Spleen (tissue), 7 donors: Measurements from ENCODE around the gene OR52I1.

Source experiments
- POLR2A ChIP-seq, 3 donors: fragments of 450-650 bp; IDR thresholded peaks; one replicate each; pipeline ENCODE4 v1.5.1; 2017; ENCODE audit warnings: antibody characterized with exemption in 3 of 3, mild to moderate bottlenecking in 1 of 3
- POLR2AphosphoS5 ChIP-seq, 3 donors: sonication (generic); formaldehyde crosslinking; IDR thresholded peaks; one replicate each; pipeline ENCODE4 v1.5.1; 2017; ENCODE audit warnings: antibody characterized with exemption in 3 of 3
- TF ChIP-seq, protein P1 (sequence below), 11 experiments: fragments of 200-600 bp in 7 of 11; fragments of 450-650 bp in 4 of 11; sonication (generic) in 4 of 11; IDR thresholded peaks in 8 of 11; conservative IDR thresholded peaks in 3 of 11; 1 replicate in 7 of 11; 2 replicates in 4 of 11; pipeline versions ENCODE4 v1.4.0 to v1.8.0; 2016 to 2021; ENCODE audit warnings: antibody characterized with exemption in 11 of 11, inconsistent platforms in 4 of 11, mild to moderate bottlenecking in 1 of 11
- donor health status: DM: no; HTN: no; CAD: no; lungs with moderate emphysema.
- donor health status: DM: no; HTN: no; CAD: no.
- donor health status: DM: no; HTN: no; CAD: no.

DNA sequence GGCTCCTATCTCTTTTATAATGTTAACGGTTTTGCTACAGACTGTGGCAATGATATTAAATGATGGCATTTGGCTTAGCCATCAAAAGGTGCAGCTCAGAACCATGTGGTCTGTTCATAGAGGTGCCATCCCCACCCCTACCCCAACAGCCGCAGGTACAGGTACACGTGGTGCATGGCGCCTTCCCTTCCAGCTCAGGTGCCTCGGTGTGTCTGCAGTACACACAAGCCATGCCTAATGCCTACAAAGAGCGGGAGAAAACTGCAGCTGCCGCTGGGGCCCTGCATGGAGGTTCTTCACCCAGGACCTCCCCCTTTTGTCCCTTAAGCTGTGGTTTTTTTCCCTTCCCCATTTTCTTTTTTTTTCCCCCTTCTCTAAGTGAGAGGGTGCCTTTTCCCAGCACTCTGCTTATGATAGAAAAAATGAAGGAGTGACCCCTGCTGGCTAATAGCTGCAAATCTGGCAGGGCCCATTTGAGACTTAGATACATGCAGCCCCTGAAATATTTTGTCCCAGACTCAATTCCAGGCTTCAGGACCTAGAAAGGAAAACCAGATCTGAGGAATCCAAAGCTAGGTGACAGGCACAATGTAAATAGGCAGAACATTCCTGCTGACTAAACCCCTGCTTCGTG lies 42.4 kb upstream of the OR52I1 start:
- no peak for TF ChIP-seq POLR2A (IDR thresholded peaks at IDR 0.05)
- TF ChIP-seq, protein P1, sequence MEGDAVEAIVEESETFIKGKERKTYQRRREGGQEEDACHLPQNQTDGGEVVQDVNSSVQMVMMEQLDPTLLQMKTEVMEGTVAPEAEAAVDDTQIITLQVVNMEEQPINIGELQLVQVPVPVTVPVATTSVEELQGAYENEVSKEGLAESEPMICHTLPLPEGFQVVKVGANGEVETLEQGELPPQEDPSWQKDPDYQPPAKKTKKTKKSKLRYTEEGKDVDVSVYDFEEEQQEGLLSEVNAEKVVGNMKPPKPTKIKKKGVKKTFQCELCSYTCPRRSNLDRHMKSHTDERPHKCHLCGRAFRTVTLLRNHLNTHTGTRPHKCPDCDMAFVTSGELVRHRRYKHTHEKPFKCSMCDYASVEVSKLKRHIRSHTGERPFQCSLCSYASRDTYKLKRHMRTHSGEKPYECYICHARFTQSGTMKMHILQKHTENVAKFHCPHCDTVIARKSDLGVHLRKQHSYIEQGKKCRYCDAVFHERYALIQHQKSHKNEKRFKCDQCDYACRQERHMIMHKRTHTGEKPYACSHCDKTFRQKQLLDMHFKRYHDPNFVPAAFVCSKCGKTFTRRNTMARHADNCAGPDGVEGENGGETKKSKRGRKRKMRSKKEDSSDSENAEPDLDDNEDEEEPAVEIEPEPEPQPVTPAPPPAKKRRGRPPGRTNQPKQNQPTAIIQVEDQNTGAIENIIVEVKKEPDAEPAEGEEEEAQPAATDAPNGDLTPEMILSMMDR (IDR thresholded peaks at IDR 0.05 in 8 of 11, conservative IDR thresholded peaks at IDR 0.05 in 3 of 11): no peak
- no peak for TF ChIP-seq POLR2AphosphoS5 (IDR thresholded peaks at IDR 0.05)
